Panc1 (cell line): ENCODE results near the gene ZNF784. TPM values are rescaled to one million over a fixed set of nuclear protein-coding genes. Genes with fewer than 3 reads are reported as not detected.
A peak's percentile ranks its signal among the peaks of the same experiment; 100 is the strongest.

Experiments
- ATAC-seq: fragments of 200-7000 bp; cut with Tn5 transposase; 2 replicates; pipeline ENCODE4 v1.9.1; 2020; ENCODE audit warnings: mild to moderate bottlenecking, moderate library complexity
- BruUV-seq: library from RNA; stranded (reverse); fragments of 400-500 nt; replicated peaks from 2 replicates; lab custom pipeline; 2021; lab: Mats Ljungman, UMichigan
- CTCF ChIA-PET: fragments of 300-600 bp; sonication (Branson Sonifier 250); formaldehyde crosslinking; loops from one replicate; lab custom pipeline; 2022; ENCODE audit warnings: antibody characterized with exemption; lab: Charles Lee
- POLR2A ChIA-PET: fragments of 300-600 bp; sonication (Branson Sonifier 250); formaldehyde crosslinking; loops from one replicate; lab custom pipeline; 2022; ENCODE audit warnings: antibody characterized with exemption; lab: Charles Lee
- DNase-seq: peaks from one replicate; pipeline ENCODE4 v3.0.0-alpha.2; 2010; ENCODE audit warnings: low read depth, low spot score
- H3K27ac ChIP-seq: 2 replicates; pipeline ENCODE4 v1.5.1; 2011; ENCODE audit warnings: mild to moderate bottlenecking, low read length, inconsistent platforms
- H3K27me3 ChIP-seq: fragments of 200-500 bp; sonication (Bioruptor generic); 2 replicates; pipeline ENCODE4 v1.6.0; 2014; ENCODE audit warnings: low read length, inconsistent platforms; ENCODE audit not compliant: control insufficient read depth, insufficient read depth
- H3K36me3 ChIP-seq: fragments of 200-500 bp; sonication (Bioruptor generic); 2 replicates; pipeline ENCODE4 v1.5.1; 2014; ENCODE audit warnings: inconsistent platforms, mild to moderate bottlenecking, low read length, moderate library complexity; ENCODE audit not compliant: control insufficient read depth, insufficient read depth
- H3K4me1 ChIP-seq: 2 replicates; pipeline ENCODE4 v1.5.1; 2011; ENCODE audit warnings: inconsistent platforms, mild to moderate bottlenecking, low read length, moderate library complexity; ENCODE audit not compliant: control insufficient read depth, insufficient read depth
- H3K4me3 ChIP-seq, 2 experiments: 2 replicates each; pipeline ENCODE4 v1.5.1; 2011 to 2012; ENCODE audit warnings: low read depth in 2 of 2, low read length in 2 of 2, mild to moderate bottlenecking in 2 of 2, inconsistent platforms in 1 of 2, moderate library complexity in 1 of 2
- H3K9me3 ChIP-seq: fragments of 200-500 bp; sonication (Bioruptor generic); 2 replicates; pipeline ENCODE4 v1.5.1; 2014; ENCODE audit warnings: low read depth, mild to moderate bottlenecking, inconsistent platforms, low read length, moderate library complexity; ENCODE audit not compliant: control insufficient read depth, insufficient read depth
- POLR2AphosphoS5 ChIP-seq: IDR thresholded peaks from 2 replicates; pipeline ENCODE4 v1.6.1; 2012; ENCODE audit warnings: mild to moderate bottlenecking, low read depth, low read length, moderate library complexity
- SIN3A ChIP-seq: IDR thresholded peaks from 2 replicates; pipeline ENCODE4 v1.6.1; 2012; ENCODE audit warnings: low read depth, mild to moderate bottlenecking, low read length, moderate library complexity, borderline replicate concordance; ENCODE audit not compliant: insufficient read depth
- TCF7L2 ChIP-seq: IDR thresholded peaks from 2 replicates; pipeline ENCODE4 v1.6.1; 2011; ENCODE audit warnings: mild to moderate bottlenecking, low read depth, low read length, inconsistent platforms
- in situ Hi-C: cut with HindIII; loops from 2 replicates; pipeline ENCODE4 v1.10.0; 2016; ENCODE audit warnings: low sequenced_read_pairs, low pct_unique_long_range_greater_than_20kb
- intact Hi-C: fragments of 100-400 bp; cut with micrococcal nuclease; formaldehyde crosslinking; loops from one replicate; pipeline ENCODE4 v1.10.0; 2022; ENCODE audit not compliant: unreplicated experiment
- total RNA-seq: library from RNA; stranded (reverse); gene quantifications from one replicate; pipeline ENCODE4 v1.2.1, GENCODE V29; 2021; ENCODE audit not compliant: unreplicated experiment
- TF ChIP-seq, protein P1 (sequence below), 2 experiments: IDR thresholded peaks; 2 replicates each; pipeline ENCODE4 v1.6.1; 2011 to 2012; ENCODE audit warnings: low read depth in 2 of 2, control low read depth in 1 of 2, low read length in 1 of 2, mild to moderate bottlenecking in 1 of 2, moderate library complexity in 1 of 2; ENCODE audit not compliant: insufficient read depth in 1 of 2
- TF ChIP-seq, protein P2 (sequence below): fragments of 450-650 bp; IDR thresholded peaks from 2 replicates; pipeline ENCODE4 v1.5.1; 2017; ENCODE audit warnings: mild to moderate bottlenecking

The ZNF784 gene
- total RNA-seq, 1 experiment from 2014 or later, result 8.9 TPM

DNA sequence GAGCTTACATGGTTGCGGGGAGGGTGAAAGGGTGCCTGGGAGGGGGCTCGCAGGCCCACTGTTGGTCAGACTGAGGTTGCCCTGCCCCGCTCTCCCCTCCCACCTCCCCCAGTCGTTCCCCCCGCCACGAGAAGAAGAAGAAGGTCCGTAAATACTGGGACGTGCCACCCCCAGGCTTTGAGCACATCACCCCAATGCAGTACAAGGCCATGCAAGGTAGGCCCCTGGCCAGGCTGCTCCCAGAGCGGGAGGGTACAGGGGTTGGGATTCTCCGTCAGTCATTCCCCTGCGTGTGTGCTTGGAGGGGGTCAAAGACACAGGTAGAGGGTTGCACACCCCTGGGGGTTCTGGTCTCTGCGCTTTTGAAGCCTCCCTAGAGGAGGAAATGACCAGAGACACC lies 36.0 kb upstream of the ZNF784 start:
- no peak for ATAC-seq
- CTCF ChIA-PET, result no interaction called here
- in situ Hi-C loops, result no loop called here

DNA sequence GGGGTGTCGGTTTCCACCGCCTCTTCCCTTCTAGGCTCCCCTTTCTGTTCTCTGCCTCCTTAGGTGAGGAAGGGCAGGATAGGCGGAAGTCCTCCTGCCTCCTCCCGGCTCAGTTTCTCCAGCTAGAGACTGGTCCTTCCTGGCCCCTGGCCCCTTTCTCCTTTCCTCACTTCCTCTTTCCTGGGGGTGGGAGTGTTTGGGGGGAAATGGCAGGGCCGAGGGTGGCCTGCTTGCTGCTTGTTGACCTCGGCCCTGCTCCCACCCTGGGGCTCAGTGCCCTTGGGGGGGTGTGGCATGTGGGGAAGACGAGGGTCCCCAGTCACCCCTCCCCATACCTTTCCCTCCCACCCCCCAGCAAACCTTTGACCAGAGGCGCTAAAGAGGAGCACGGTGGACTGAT lies 35.5 kb upstream of the ZNF784 start:
- in situ Hi-C loops, result no loop called here
- no peak overlapping the region for H3K4me3 ChIP-seq
- no peaks in the 10 kb centered on the region for H3K9me3 ChIP-seq
- no peak for TF ChIP-seq TCF7L2
- TF ChIP-seq SIN3A, result no peak
- TF ChIP-seq, protein P1, sequence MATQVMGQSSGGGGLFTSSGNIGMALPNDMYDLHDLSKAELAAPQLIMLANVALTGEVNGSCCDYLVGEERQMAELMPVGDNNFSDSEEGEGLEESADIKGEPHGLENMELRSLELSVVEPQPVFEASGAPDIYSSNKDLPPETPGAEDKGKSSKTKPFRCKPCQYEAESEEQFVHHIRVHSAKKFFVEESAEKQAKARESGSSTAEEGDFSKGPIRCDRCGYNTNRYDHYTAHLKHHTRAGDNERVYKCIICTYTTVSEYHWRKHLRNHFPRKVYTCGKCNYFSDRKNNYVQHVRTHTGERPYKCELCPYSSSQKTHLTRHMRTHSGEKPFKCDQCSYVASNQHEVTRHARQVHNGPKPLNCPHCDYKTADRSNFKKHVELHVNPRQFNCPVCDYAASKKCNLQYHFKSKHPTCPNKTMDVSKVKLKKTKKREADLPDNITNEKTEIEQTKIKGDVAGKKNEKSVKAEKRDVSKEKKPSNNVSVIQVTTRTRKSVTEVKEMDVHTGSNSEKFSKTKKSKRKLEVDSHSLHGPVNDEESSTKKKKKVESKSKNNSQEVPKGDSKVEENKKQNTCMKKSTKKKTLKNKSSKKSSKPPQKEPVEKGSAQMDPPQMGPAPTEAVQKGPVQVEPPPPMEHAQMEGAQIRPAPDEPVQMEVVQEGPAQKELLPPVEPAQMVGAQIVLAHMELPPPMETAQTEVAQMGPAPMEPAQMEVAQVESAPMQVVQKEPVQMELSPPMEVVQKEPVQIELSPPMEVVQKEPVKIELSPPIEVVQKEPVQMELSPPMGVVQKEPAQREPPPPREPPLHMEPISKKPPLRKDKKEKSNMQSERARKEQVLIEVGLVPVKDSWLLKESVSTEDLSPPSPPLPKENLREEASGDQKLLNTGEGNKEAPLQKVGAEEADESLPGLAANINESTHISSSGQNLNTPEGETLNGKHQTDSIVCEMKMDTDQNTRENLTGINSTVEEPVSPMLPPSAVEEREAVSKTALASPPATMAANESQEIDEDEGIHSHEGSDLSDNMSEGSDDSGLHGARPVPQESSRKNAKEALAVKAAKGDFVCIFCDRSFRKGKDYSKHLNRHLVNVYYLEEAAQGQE (IDR thresholded peaks at IDR 0.05; ENCODE audit: insufficient read depth in 1 of 2, low read depth in 2 of 2, low read length in 1 of 2), result no peak
- TF ChIP-seq, protein P2, sequence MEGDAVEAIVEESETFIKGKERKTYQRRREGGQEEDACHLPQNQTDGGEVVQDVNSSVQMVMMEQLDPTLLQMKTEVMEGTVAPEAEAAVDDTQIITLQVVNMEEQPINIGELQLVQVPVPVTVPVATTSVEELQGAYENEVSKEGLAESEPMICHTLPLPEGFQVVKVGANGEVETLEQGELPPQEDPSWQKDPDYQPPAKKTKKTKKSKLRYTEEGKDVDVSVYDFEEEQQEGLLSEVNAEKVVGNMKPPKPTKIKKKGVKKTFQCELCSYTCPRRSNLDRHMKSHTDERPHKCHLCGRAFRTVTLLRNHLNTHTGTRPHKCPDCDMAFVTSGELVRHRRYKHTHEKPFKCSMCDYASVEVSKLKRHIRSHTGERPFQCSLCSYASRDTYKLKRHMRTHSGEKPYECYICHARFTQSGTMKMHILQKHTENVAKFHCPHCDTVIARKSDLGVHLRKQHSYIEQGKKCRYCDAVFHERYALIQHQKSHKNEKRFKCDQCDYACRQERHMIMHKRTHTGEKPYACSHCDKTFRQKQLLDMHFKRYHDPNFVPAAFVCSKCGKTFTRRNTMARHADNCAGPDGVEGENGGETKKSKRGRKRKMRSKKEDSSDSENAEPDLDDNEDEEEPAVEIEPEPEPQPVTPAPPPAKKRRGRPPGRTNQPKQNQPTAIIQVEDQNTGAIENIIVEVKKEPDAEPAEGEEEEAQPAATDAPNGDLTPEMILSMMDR, result no peak
- no peak for TF ChIP-seq POLR2AphosphoS5
- peak overlapping the region; percentile 99 for H3K27ac ChIP-seq
- ATAC-seq (no peak), DNase-seq (no peak)
- POLR2A ChIA-PET, result no interaction called here
- no peaks in the 10 kb centered on the region for H3K27me3 ChIP-seq
- peaks cover 36% of the 10 kb centered on the region for H3K4me1 ChIP-seq
- BruUV-seq, result no TSS peak
- peaks cover 46% of the 10 kb centered on the region for H3K36me3 ChIP-seq
- intact Hi-C loops, result no loop called here
- CTCF ChIA-PET, result no interaction called here

More for the DNA sequence above, 36.0 kb upstream of the ZNF784 start:
- no peak for DNase-seq
- TF ChIP-seq, protein P2, result no peak
- TF ChIP-seq, protein P1 (IDR thresholded peaks at IDR 0.05; ENCODE audit: insufficient read depth in 1 of 2, low read depth in 2 of 2, low read length in 1 of 2), result no peak
- no peak for TF ChIP-seq SIN3A
- TF ChIP-seq POLR2AphosphoS5, result no peak
- TF ChIP-seq TCF7L2, result no peak
- intact Hi-C loops, result no loop called here
- peak overlapping the region; percentile 55 for H3K27ac ChIP-seq
- H3K4me3 ChIP-seq, result no peak overlapping the region
- POLR2A ChIA-PET, result no interaction called here
- BruUV-seq, result no TSS peak
- H3K9me3 ChIP-seq, result no peaks in the 10 kb centered on the region
- peaks cover 36% of the 10 kb centered on the region for H3K4me1 ChIP-seq
- H3K36me3 ChIP-seq, result peaks cover 46% of the 10 kb centered on the region
- no peaks in the 10 kb centered on the region for H3K27me3 ChIP-seq
